Fibroblast of lung (primary cell): ENCODE measurements around the gene N4BP2L2.

Experiments used
- EZH2 ChIP-seq: IDR thresholded peaks from 2 replicates; pipeline ENCODE4 v1.5.1; 2012; ENCODE audit warnings: low read length, control low read depth, mild to moderate bottlenecking; ENCODE audit errors: missing control alignments
- TF ChIP-seq, protein P1 (sequence below), 2 donors: IDR thresholded peaks in 1 of 2; conservative IDR thresholded peaks in 1 of 2; 1 replicate in 1 of 2; 2 replicates in 1 of 2; pipeline ENCODE4 v1.5.1; 2011 to 2012; ENCODE audit warnings: low read length in 2 of 2, control low read depth in 1 of 2, inconsistent platforms in 1 of 2, low read depth in 1 of 2, mild to moderate bottlenecking in 1 of 2

DNA sequence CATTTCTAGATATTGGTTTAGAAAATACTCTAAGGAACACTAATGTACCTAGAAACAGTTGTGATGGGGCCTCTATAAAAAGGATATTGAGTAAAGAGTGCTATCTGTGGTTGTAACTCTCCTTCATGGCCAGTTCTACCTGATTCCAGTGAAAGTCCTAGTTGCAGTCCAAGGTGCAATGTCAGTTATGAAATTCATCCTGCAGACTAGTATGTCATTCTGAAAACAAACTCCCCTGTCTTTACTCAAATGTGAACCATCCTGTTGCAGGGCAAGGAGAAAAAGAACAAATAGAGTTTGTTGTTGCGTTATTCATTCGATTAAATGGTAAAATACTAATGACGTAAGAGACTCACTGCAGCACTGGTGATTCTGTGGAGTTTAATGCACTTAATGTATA lies 92.4 kb downstream of the N4BP2L2 start:
- TF ChIP-seq, protein P1, sequence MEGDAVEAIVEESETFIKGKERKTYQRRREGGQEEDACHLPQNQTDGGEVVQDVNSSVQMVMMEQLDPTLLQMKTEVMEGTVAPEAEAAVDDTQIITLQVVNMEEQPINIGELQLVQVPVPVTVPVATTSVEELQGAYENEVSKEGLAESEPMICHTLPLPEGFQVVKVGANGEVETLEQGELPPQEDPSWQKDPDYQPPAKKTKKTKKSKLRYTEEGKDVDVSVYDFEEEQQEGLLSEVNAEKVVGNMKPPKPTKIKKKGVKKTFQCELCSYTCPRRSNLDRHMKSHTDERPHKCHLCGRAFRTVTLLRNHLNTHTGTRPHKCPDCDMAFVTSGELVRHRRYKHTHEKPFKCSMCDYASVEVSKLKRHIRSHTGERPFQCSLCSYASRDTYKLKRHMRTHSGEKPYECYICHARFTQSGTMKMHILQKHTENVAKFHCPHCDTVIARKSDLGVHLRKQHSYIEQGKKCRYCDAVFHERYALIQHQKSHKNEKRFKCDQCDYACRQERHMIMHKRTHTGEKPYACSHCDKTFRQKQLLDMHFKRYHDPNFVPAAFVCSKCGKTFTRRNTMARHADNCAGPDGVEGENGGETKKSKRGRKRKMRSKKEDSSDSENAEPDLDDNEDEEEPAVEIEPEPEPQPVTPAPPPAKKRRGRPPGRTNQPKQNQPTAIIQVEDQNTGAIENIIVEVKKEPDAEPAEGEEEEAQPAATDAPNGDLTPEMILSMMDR (conservative IDR thresholded peaks at IDR 0.05 in 1 of 2, IDR thresholded peaks at IDR 0.05 in 1 of 2; ENCODE audit: low read depth in 1 of 2, low read length in 2 of 2), result no peak
- no peak for TF ChIP-seq EZH2
